Keratinocyte (primary cell): Measurements from ENCODE around the gene ADAMTS15. TPM values are rescaled to one million over a fixed set of nuclear protein-coding genes. Genes with fewer than 3 reads are reported as not detected.

Source experiments
- DNase-seq: peaks from one replicate; pipeline ENCODE4 v3.0.0-alpha.2; 2011; ENCODE audit warnings: low read depth, missing footprints, low spot score
- FAIRE-seq: peaks from 2 replicates; lab custom pipeline; 2011; peaks lifted over from hg19 to GRCh38; lab: Jason Lieb, UNC
- H2AFZ ChIP-seq: 2 replicates; pipeline ENCODE4 v1.6.0; 2012; ENCODE audit warnings: low read length, control low read depth, inconsistent platforms; ENCODE audit not compliant: control insufficient read depth
- H3K27ac ChIP-seq: 2 replicates; pipeline ENCODE4 v1.5.1; 2011; ENCODE audit warnings: low read length; ENCODE audit not compliant: control insufficient read depth, insufficient read depth
- H3K27me3 ChIP-seq: 3 replicates; pipeline ENCODE4 v1.6.0; 2011; ENCODE audit warnings: low read length; ENCODE audit not compliant: control insufficient read depth, insufficient read depth; ENCODE audit errors: extremely low read depth
- H3K36me3 ChIP-seq, 2 experiments: 2 replicates in 1 of 2; 3 replicates in 1 of 2; pipeline ENCODE4 v1.5.1; 2011; ENCODE audit warnings: low read length in 2 of 2, mild to moderate bottlenecking in 1 of 2; ENCODE audit not compliant: control insufficient read depth in 2 of 2, insufficient read depth in 2 of 2; ENCODE audit errors: extremely low read depth in 1 of 2
- H3K4me1 ChIP-seq: 3 replicates; pipeline ENCODE4 v1.5.1; 2011; ENCODE audit warnings: low read length; ENCODE audit not compliant: control insufficient read depth, insufficient read depth; ENCODE audit errors: extremely low read depth
- H3K4me2 ChIP-seq: 3 replicates; pipeline ENCODE4 v1.6.0; 2011; ENCODE audit warnings: low read depth, low read length; ENCODE audit not compliant: control insufficient read depth, insufficient read depth; ENCODE audit errors: extremely low read depth
- H3K4me3 ChIP-seq, 3 experiments: fragments of 200-600 bp in 1 of 3; sonication (generic) in 1 of 3; 2 replicates in 2 of 3; 3 replicates in 1 of 3; pipeline ENCODE4 v1.5.1; 2011 to 2016; ENCODE audit warnings: low read length in 3 of 3, mild to moderate bottlenecking in 3 of 3, control low read depth in 2 of 3, inconsistent platforms in 1 of 3, low read depth in 1 of 3, mixed read lengths in 1 of 3, mixed run types in 1 of 3, moderate library complexity in 1 of 3; ENCODE audit not compliant: control insufficient read depth in 2 of 3, insufficient read depth in 2 of 3; ENCODE audit errors: extremely low read depth in 1 of 3
- H3K79me2 ChIP-seq: 2 replicates; pipeline ENCODE4 v1.6.0; 2012; ENCODE audit warnings: low read length; ENCODE audit not compliant: control insufficient read depth, insufficient read depth
- H3K9ac ChIP-seq: 3 replicates; pipeline ENCODE4 v1.6.0; 2011; ENCODE audit warnings: low read length; ENCODE audit not compliant: control insufficient read depth, insufficient read depth; ENCODE audit errors: extremely low read depth
- H3K9me1 ChIP-seq: 3 replicates; pipeline ENCODE4 v1.6.0; 2011; ENCODE audit warnings: low read length; ENCODE audit not compliant: control insufficient read depth, insufficient read depth; ENCODE audit errors: extremely low read depth
- H3K9me3 ChIP-seq: 2 replicates; pipeline ENCODE4 v1.5.1; 2012; ENCODE audit warnings: low read depth, low read length; ENCODE audit not compliant: control insufficient read depth
- H4K20me1 ChIP-seq: 3 replicates; pipeline ENCODE4 v1.6.0; 2011; ENCODE audit warnings: low read length; ENCODE audit not compliant: control insufficient read depth, insufficient read depth; ENCODE audit errors: extremely low read depth
- EZH2 ChIP-seq: IDR thresholded peaks from one replicate; pipeline ENCODE4 v1.6.1; 2012; ENCODE audit warnings: inconsistent platforms, mild to moderate bottlenecking, low read length, moderate library complexity
- dilution Hi-C: fragments of 300-500 bp; cut with MboI; formaldehyde crosslinking; loops from one replicate; pipeline ENCODE4 v1.7.0; 2020; ENCODE audit warnings: low sequenced_read_pairs; ENCODE audit not compliant: extremely low pct_ligation_motif_present
- polyA plus RNA-seq, 5 experiments: library from polyadenylated mRNA; depleted of rRNA in 3 of 5; stranded (reverse) in 3 of 5; stranded (forward) in 1 of 5; unstranded in 1 of 5; fragments of >200 nt; gene quantifications; 1 replicate in 1 of 5; 2 replicates in 3 of 5; 3 replicates in 1 of 5; pipeline versions ENCODE4 v1.2.1 to v1.2.3, GENCODE V29; 2011 to 2012; ENCODE audit warnings: missing spikeins in 2 of 5, low read depth in 1 of 5, low replicate concordance in 1 of 5
- TF ChIP-seq, protein P1 (sequence below), 3 experiments: IDR thresholded peaks in 1 of 3; conservative IDR thresholded peaks in 1 of 3; optimal IDR thresholded peaks in 1 of 3; 2 replicates in 2 of 3; 3 replicates in 1 of 3; pipeline versions ENCODE3 to v1.5.1; 2011; ENCODE audit warnings: low read length in 3 of 3, mild to moderate bottlenecking in 3 of 3, moderate library complexity in 2 of 3, control low read depth in 1 of 3, inconsistent platforms in 1 of 3; ENCODE audit not compliant: insufficient read depth in 2 of 3; ENCODE audit errors: extremely low read depth in 1 of 3

Gene ADAMTS15
- polyA plus RNA-seq, 1 donor (not counting 4 experiments of a cell fraction or from before 2014, with no cell fraction given) = 0.30 TPM

DNA sequence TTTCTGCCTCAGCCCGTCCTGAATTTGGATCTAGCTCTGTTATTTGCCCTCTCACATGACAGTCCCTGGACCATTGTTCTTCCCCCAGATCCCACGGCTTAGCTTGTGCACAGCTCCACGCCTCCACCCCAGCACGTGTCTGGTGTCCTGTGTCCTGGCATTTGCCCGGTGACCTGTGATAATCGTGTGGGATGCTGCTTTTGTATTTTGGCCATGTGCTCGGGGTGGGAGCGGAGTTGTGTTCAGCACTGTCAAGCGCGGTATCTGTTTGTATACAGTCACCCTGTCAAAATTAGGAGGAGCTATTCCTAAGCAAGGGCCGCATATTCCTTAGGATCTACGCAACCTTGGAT lies 31.9 kb upstream of the ADAMTS15 start:
- Histone ChIP-seq H3K27ac (no peak overlapping the region), H3K36me3 (no peaks in the 10 kb centered on the region), H3K4me1 (peaks cover 25% of the 10 kb centered on the region), H3K9me1 (no peaks in the 10 kb centered on the region), H3K9ac (no peak overlapping the region), H3K79me2 (no peaks in the 10 kb centered on the region), H3K4me2 (no peak overlapping the region), H3K27me3 (peaks cover 11% of the 10 kb centered on the region), H3K4me3 (no peak overlapping the region), H3K9me3 (no peaks in the 10 kb centered on the region), H2AFZ (no peak overlapping the region), H4K20me1 (peaks cover 5% of the 10 kb centered on the region)
- TF ChIP-seq, protein P1, sequence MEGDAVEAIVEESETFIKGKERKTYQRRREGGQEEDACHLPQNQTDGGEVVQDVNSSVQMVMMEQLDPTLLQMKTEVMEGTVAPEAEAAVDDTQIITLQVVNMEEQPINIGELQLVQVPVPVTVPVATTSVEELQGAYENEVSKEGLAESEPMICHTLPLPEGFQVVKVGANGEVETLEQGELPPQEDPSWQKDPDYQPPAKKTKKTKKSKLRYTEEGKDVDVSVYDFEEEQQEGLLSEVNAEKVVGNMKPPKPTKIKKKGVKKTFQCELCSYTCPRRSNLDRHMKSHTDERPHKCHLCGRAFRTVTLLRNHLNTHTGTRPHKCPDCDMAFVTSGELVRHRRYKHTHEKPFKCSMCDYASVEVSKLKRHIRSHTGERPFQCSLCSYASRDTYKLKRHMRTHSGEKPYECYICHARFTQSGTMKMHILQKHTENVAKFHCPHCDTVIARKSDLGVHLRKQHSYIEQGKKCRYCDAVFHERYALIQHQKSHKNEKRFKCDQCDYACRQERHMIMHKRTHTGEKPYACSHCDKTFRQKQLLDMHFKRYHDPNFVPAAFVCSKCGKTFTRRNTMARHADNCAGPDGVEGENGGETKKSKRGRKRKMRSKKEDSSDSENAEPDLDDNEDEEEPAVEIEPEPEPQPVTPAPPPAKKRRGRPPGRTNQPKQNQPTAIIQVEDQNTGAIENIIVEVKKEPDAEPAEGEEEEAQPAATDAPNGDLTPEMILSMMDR (optimal IDR thresholded peaks at IDR 0.05 in 1 of 3, IDR thresholded peaks at IDR 0.05 in 1 of 3, conservative IDR thresholded peaks at IDR 0.05 in 1 of 3; ENCODE audit: extremely low read depth in 1 of 3, insufficient read depth in 2 of 3, low read length in 3 of 3) = no peak
- TF ChIP-seq EZH2 = no peak
- FAIRE-seq (no peak), DNase-seq (no peak)
- dilution Hi-C loops = no loop called here

DNA sequence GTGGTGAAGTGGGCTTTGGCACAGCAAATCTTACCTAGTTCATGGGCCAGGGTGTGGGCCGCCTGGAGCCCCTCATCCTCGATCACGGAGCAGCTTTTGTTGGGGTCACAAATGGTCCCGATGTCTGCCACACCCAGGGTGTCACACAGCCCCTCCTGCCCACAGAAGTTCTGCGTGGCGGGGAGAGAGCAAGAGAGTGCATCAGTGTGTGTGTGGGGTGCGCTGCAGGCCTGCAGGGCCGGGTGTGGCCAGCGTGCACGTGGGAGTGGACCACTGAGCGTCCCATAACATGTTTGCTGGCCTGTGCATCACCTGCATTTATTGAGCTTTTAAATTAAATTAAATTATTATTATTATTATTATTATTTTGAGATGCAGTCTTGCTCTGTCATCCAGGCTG lies 31.5 kb upstream of the ADAMTS15 start:
- Histone ChIP-seq H3K4me3 (no peak overlapping the region), H3K9me3 (no peaks in the 10 kb centered on the region), H3K9ac (no peak overlapping the region), H3K4me1 (peaks cover 25% of the 10 kb centered on the region), H3K36me3 (no peaks in the 10 kb centered on the region), H2AFZ (no peak overlapping the region), H3K9me1 (no peaks in the 10 kb centered on the region), H3K27me3 (peaks cover 15% of the 10 kb centered on the region), H3K27ac (no peak overlapping the region), H3K4me2 (no peak overlapping the region), H4K20me1 (peaks cover 5% of the 10 kb centered on the region), H3K79me2 (no peaks in the 10 kb centered on the region)
- FAIRE-seq (no peak), DNase-seq (no peak)
- TF ChIP-seq EZH2 = no peak
- TF ChIP-seq, protein P1 (optimal IDR thresholded peaks at IDR 0.05 in 1 of 3, IDR thresholded peaks at IDR 0.05 in 1 of 3, conservative IDR thresholded peaks at IDR 0.05 in 1 of 3; ENCODE audit: extremely low read depth in 1 of 3, insufficient read depth in 2 of 3, low read length in 3 of 3) = no peak
- dilution Hi-C loops = no loop called here
